ENCODE data around the gene NAT16. TPM values are rescaled to one million over a fixed set of nuclear protein-coding genes. Genes with fewer than 3 reads are reported as not detected.

Gene NAT16
- total RNA-seq (2022) (not detected in 2 replicates), Bru-seq, nascent RNA (not detected), BruChase-seq, experiment 1, labeled RNA remaining after a 6-hour chase (percentile 7 among the genes with signal in this experiment), BruChase-seq, experiment 2, labeled RNA remaining after a 2-hour chase (not detected)
- long read RNA-seq = 0 reads

DNA sequence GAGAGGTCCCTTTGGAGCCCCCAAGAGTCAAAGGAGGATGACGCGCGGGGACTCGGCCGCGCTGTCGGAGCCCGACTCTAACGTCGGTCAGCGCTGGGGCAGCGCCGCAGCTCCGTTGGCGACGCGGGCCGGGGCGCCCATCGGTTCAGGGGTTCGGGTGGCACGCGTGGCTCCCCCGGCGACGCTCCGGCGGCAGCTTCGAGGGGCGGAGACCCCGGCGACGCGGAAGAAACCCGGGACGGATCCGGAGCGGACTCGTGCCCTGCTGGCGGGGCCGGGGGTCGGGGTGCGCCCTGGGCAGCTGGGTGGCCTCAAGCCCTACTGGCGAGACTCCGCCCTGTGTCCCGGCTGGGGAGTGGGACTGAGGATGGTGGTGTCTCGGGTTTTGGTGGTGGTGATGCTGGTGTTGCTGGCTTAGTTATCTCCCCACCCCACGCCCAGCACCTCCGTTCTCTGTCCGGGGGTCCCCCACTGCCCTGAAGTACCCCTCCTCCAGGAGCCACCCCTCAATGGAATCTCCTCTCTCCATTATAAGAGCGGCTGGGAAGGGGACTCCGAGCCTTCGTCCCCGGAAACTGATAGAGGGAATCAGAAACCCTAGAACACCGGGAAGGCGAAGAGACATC lies at the start of gene NAT16:
Gene NAT16, minus strand, starts transcription at position 164 of the 626 bp plus-strand sequence. CDS start 5,486 bp downstream, outside the sequence.
- H3K36me3 Mint-ChIP-seq (ENCODE audit: insufficient read depth, unreplicated experiment) = peaks cover 9% of the 10 kb centered on the region
- TF ChIP-seq, protein P1, sequence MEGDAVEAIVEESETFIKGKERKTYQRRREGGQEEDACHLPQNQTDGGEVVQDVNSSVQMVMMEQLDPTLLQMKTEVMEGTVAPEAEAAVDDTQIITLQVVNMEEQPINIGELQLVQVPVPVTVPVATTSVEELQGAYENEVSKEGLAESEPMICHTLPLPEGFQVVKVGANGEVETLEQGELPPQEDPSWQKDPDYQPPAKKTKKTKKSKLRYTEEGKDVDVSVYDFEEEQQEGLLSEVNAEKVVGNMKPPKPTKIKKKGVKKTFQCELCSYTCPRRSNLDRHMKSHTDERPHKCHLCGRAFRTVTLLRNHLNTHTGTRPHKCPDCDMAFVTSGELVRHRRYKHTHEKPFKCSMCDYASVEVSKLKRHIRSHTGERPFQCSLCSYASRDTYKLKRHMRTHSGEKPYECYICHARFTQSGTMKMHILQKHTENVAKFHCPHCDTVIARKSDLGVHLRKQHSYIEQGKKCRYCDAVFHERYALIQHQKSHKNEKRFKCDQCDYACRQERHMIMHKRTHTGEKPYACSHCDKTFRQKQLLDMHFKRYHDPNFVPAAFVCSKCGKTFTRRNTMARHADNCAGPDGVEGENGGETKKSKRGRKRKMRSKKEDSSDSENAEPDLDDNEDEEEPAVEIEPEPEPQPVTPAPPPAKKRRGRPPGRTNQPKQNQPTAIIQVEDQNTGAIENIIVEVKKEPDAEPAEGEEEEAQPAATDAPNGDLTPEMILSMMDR (IDR thresholded peaks at IDR 0.05; ENCODE audit: unreplicated experiment) = no peak
- no TSS peak for BruUV-seq (replicated peaks)
- intact Hi-C loops (cut with micrococcal nuclease; ENCODE audit: unreplicated experiment) = no loop called here
- H3K4me3 Mint-ChIP-seq (ENCODE audit: low read depth, unreplicated experiment) = no peak within 1 kb of the TSS
- peaks cover 74% of the 10 kb centered on the region for H3K27me3 Mint-ChIP-seq (ENCODE audit: unreplicated experiment)
- no peaks in the 10 kb centered on the region for H3K4me1 Mint-ChIP-seq (ENCODE audit: low read depth, unreplicated experiment)
- CTCF ChIA-PET = no interaction called here
- no peak within 1 kb of the TSS for H3K27ac Mint-ChIP-seq (ENCODE audit: unreplicated experiment)
- DNase-seq = no peak
- no peaks in the 10 kb centered on the region for H3K9me3 Mint-ChIP-seq (ENCODE audit: low read depth, unreplicated experiment)

DNA sequence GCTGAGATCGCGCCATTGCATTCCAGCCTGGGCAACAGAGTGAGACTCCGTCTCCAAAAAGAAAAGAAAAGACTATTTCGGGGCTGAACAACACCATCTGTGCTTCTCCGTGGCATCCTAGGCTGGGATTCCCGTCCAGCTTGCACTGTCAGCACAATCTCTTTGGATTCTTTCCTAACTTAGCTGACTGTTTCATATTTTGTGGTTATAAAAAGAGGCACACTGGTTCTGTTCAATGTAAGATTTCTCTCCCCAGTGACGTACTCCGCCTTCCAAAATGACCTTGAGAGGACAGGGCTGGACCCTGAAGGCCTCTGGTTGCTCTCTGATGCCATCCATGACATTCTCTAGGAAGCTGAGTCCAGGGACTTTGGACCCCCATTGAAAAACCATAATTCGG lies 46.6 kb upstream of the NAT16 start:
- TF ChIP-seq, protein P1 (IDR thresholded peaks at IDR 0.05; ENCODE audit: unreplicated experiment) = no peak
- peaks cover 15% of the 10 kb centered on the region for H3K4me1 Mint-ChIP-seq (ENCODE audit: low read depth, unreplicated experiment)
- no peaks in the 10 kb centered on the region for H3K9me3 Mint-ChIP-seq (ENCODE audit: low read depth, unreplicated experiment)
- CTCF ChIA-PET = no interaction called here
- no peak overlapping the region for H3K27ac Mint-ChIP-seq (ENCODE audit: unreplicated experiment)
- no peak for DNase-seq
- intact Hi-C loops (cut with micrococcal nuclease; ENCODE audit: unreplicated experiment) = no loop called here
- H3K4me3 Mint-ChIP-seq (ENCODE audit: low read depth, unreplicated experiment) = no peak overlapping the region
- H3K36me3 Mint-ChIP-seq (ENCODE audit: insufficient read depth, unreplicated experiment) = peaks cover 47% of the 10 kb centered on the region
- BruUV-seq (replicated peaks) = no TSS peak
- H3K27me3 Mint-ChIP-seq (ENCODE audit: unreplicated experiment) = no peaks in the 10 kb centered on the region

DNA sequence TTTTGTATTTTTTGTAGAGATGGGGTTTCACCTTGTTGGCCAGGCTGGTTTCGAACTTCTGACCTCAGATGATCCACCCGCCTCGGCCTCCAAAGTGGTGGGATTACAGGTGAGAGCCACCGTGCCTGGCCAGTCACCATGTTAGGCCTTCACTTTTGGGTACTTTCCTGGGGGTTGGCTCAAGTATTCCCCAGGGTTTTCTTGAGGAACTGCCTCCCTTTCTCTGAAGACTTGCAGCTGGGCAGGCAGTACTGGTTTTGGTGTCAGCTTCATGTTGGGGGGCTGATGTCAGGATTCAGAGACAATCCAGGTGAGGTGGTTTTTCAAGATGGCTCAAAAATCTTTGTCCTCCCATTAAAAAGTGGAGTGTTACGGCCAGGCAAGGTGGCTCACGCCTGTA lies 45.6 kb upstream of the NAT16 start:
- Mint-ChIP-seq H3K36me3 (ENCODE audit: insufficient read depth, unreplicated experiment) (peaks cover 49% of the 10 kb centered on the region), H3K27ac (ENCODE audit: unreplicated experiment) (no peak overlapping the region), H3K27me3 (ENCODE audit: unreplicated experiment) (no peaks in the 10 kb centered on the region), H3K4me1 (ENCODE audit: low read depth, unreplicated experiment) (peaks cover 15% of the 10 kb centered on the region), H3K9me3 (ENCODE audit: low read depth, unreplicated experiment) (no peaks in the 10 kb centered on the region), H3K4me3 (ENCODE audit: low read depth, unreplicated experiment) (no peak overlapping the region)
- TF ChIP-seq, protein P1 (IDR thresholded peaks at IDR 0.05; ENCODE audit: unreplicated experiment) = no peak
- BruUV-seq (replicated peaks) = no TSS peak
- CTCF ChIA-PET = no interaction called here
- no peak for DNase-seq
- intact Hi-C loops (cut with micrococcal nuclease; ENCODE audit: unreplicated experiment) = no loop called here

DNA sequence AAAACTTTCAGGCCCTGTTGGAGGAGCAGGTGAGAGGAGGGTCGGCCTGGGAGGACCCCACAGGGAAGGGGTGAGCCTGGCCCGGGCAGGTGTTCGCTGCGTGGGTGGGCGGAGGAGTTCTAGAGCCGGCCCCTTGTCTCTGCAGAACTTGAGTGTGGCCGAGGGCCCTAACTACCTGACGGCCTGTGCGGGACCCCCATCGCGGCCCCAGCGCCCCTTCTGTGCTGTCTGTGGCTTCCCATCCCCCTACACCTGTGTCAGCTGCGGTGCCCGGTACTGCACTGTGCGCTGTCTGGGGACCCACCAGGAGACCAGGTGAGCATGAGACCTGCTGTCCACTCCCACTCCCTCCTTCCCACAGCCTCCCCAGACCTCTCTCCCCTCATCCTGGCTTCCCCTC lies 43.4 kb upstream of the NAT16 start:
- peaks cover 10% of the 10 kb centered on the region for H3K4me1 Mint-ChIP-seq (ENCODE audit: low read depth, unreplicated experiment)
- H3K27ac Mint-ChIP-seq (ENCODE audit: unreplicated experiment) = no peak overlapping the region
- TF ChIP-seq, protein P1 (IDR thresholded peaks at IDR 0.05; ENCODE audit: unreplicated experiment) = no peak
- H3K4me3 Mint-ChIP-seq (ENCODE audit: low read depth, unreplicated experiment) = no peak overlapping the region
- BruUV-seq (replicated peaks) = no TSS peak
- H3K27me3 Mint-ChIP-seq (ENCODE audit: unreplicated experiment) = no peaks in the 10 kb centered on the region
- H3K36me3 Mint-ChIP-seq (ENCODE audit: insufficient read depth, unreplicated experiment) = peaks cover 44% of the 10 kb centered on the region
- no peak for DNase-seq
- CTCF ChIA-PET = no interaction called here
- no peaks in the 10 kb centered on the region for H3K9me3 Mint-ChIP-seq (ENCODE audit: low read depth, unreplicated experiment)
- intact Hi-C loops (cut with micrococcal nuclease; ENCODE audit: unreplicated experiment) = no loop called here

Data from Calu3 (cell line).